GM23248 (cell line): Measurements from ENCODE around the gene GATD1. TPM values are rescaled to one million over a fixed set of nuclear protein-coding genes. Genes with fewer than 3 reads are reported as not detected.

ENCODE experiments used
- DNase-seq: peaks from one replicate; pipeline ENCODE4 v3.0.0-alpha.2; 2015
- H2AFZ ChIP-seq: fragments of 200-600 bp; sonication (generic); 2 replicates; pipeline ENCODE4 v1.6.1; 2016; ENCODE audit warnings: antibody characterized with exemption
- H3F3A ChIP-seq: fragments of 200-600 bp; sonication (generic); 2 replicates; pipeline ENCODE4 v1.6.1; 2016; ENCODE audit warnings: mild to moderate bottlenecking, antibody characterized with exemption, mixed run types; ENCODE audit not compliant: insufficient read depth
- H3K27ac ChIP-seq: fragments of 200-600 bp; sonication (generic); 2 replicates; pipeline ENCODE4 v1.5.1; 2016; ENCODE audit warnings: mild to moderate bottlenecking
- H3K27me3 ChIP-seq: fragments of 200-600 bp; sonication (generic); replicated peaks from 2 replicates; pipeline ENCODE4 v1.6.1; 2016; ENCODE audit warnings: mild to moderate bottlenecking; ENCODE audit not compliant: insufficient read depth
- H3K36me3 ChIP-seq: fragments of 200-600 bp; sonication (generic); 2 replicates; pipeline ENCODE4 v1.6.1; 2016; ENCODE audit warnings: low read depth, mild to moderate bottlenecking
- H3K4me1 ChIP-seq: fragments of 200-600 bp; sonication (generic); 2 replicates; pipeline ENCODE4 v1.6.1; 2016; ENCODE audit warnings: mild to moderate bottlenecking; ENCODE audit not compliant: insufficient read depth
- H3K4me2 ChIP-seq: fragments of 200-600 bp; sonication (generic); one replicate; pipeline ENCODE4 v1.6.1; 2016; ENCODE audit warnings: mild to moderate bottlenecking; ENCODE audit not compliant: unreplicated experiment
- H3K4me3 ChIP-seq: fragments of 200-600 bp; sonication (generic); 2 replicates; pipeline ENCODE4 v1.5.1; 2016; ENCODE audit warnings: mild to moderate bottlenecking
- H3K79me2 ChIP-seq: fragments of 200-600 bp; sonication (generic); 2 replicates; pipeline ENCODE4 v1.6.1; 2016; ENCODE audit warnings: mild to moderate bottlenecking; ENCODE audit not compliant: insufficient read depth
- H3K9ac ChIP-seq: fragments of 200-600 bp; sonication (generic); 2 replicates; pipeline ENCODE4 v1.6.1; 2016; ENCODE audit warnings: mild to moderate bottlenecking
- H3K9me2 ChIP-seq: fragments of 200-600 bp; sonication (generic); 2 replicates; pipeline ENCODE4 v1.6.1; 2016; ENCODE audit warnings: mixed run types, mild to moderate bottlenecking, moderate library complexity; ENCODE audit not compliant: insufficient read depth
- H3K9me3 ChIP-seq: fragments of 200-600 bp; sonication (generic); one replicate; pipeline ENCODE4 v1.6.1; 2017; ENCODE audit warnings: low read depth
- H4K20me1 ChIP-seq: fragments of 200-600 bp; sonication (generic); 2 replicates; pipeline ENCODE4 v1.6.0; 2016; ENCODE audit not compliant: insufficient read depth
- EZH2 ChIP-seq: fragments of 200-600 bp; sonication (generic); IDR thresholded peaks from 2 replicates; pipeline ENCODE4 v1.6.1; 2018; ENCODE audit warnings: antibody characterized with exemption, mild to moderate bottlenecking; ENCODE audit not compliant: insufficient read depth, poor library complexity, severe bottlenecking
- EZH2phosphoT487 ChIP-seq: fragments of 200-600 bp; sonication (generic); IDR thresholded peaks from 2 replicates; pipeline ENCODE4 v1.6.1; 2018; ENCODE audit warnings: antibody characterized with exemption, moderate library complexity, mild to moderate bottlenecking, low read depth; ENCODE audit not compliant: insufficient read depth
- WGBS, 2 experiments: methylation state at CpG; one replicate each; pipeline ENCODE4 v1.1.6; 2015 to 2017; ENCODE audit warnings: low lambda C conversion rate in 2 of 2, low coverage in 1 of 2; ENCODE audit errors: missing lambda C conversion rate in 2 of 2; 5-methylcytosine and 5-hydroxymethylcytosine counted together
- in situ Hi-C: fragments of 300-500 bp; cut with MboI; formaldehyde crosslinking; loops from 2 replicates; pipeline ENCODE4 v1.15.0; 2020
- polyA plus RNA-seq: library from polyadenylated mRNA; unstranded; fragments of >200 nt; fragmentation: Nextera tagmentation; extraction: Ambion mirVana; gene quantifications from 2 replicates; pipeline ENCODE4 v1.2.1, GENCODE V29; 2016
- total RNA-seq: library from RNA; depleted of rRNA; stranded (reverse); fragments of >200 nt; shearing (Covaris generic); gene quantifications from 2 replicates; pipeline ENCODE4 v1.2.3, GENCODE V29; 2014

The GATD1 gene
- total and polyA plus RNA-seq, 2 experiments from 2014 or later: 27.0 to 45.0 TPM

- Histone ChIP-seq H3K9me3 (no peaks in the 10 kb centered on the region), H3K4me2 (no peak overlapping the region), H3K9me2 (no peaks in the 10 kb centered on the region), H3K9ac (no peak overlapping the region), H4K20me1 (no peaks in the 10 kb centered on the region; the same call in 1 of the 2 replicates), H3K36me3 (peaks cover 40% of the 10 kb centered on the region), H3K4me3 (no peak overlapping the region), H3K4me1 (peaks cover 6% of the 10 kb centered on the region), H3K27me3 (no peaks in the 10 kb centered on the region), H3F3A (peaks cover 49% of the 10 kb centered on the region), H3K27ac (no peak overlapping the region), H2AFZ (no peak overlapping the region), H3K79me2 (peaks cover 13% of the 10 kb centered on the region)
- WGBS, 2 experiments: 64 to 69% methylated on average over 11 of the region's 11 CpGs
- TF ChIP-seq EZH2phosphoT487: no peak
- no peak for TF ChIP-seq EZH2
- in situ Hi-C loops: no loop called here
- no peak for DNase-seq
Measured at GRCh38 chr11:766106-766935, 11.0 kb downstream of the GATD1 start.

GRCh38 chr11:765802-766091, 11.5 kb downstream of the GATD1 start:
- H3K36me3 ChIP-seq: peaks cover 44% of the 10 kb centered on the region
- no peak overlapping the region for H2AFZ ChIP-seq
- H3K27me3 ChIP-seq: no peaks in the 10 kb centered on the region
- H3F3A ChIP-seq: peaks cover 51% of the 10 kb centered on the region
- peaks cover 8% of the 10 kb centered on the region for H3K79me2 ChIP-seq
- no peaks in the 10 kb centered on the region for H3K9me2 ChIP-seq
- in situ Hi-C loops: no loop called here
- H3K4me3 ChIP-seq: no peak overlapping the region
- H4K20me1 ChIP-seq: no peaks in the 10 kb centered on the region; the same call in 1 of the 2 replicates
- H3K4me1 ChIP-seq: peaks cover 6% of the 10 kb centered on the region
- H3K4me2 ChIP-seq: no peak overlapping the region
- WGBS, 2 experiments: 98 to 99% methylated on average over 8 of the region's 8 CpGs
- TF ChIP-seq EZH2phosphoT487 (no peak), EZH2 (no peak)
- H3K9ac ChIP-seq: no peak overlapping the region
- no peaks in the 10 kb centered on the region for H3K9me3 ChIP-seq
- no peak overlapping the region for H3K27ac ChIP-seq
- DNase-seq: no peak

- DNase-seq: peak; percentile 66
- no peaks in the 10 kb centered on the region for H3K9me3 ChIP-seq
Measured at GRCh38 chr11:765025-765801, 12.1 kb downstream of the GATD1 start.

GRCh38 chr11:764322-765024, 12.8 kb downstream of the GATD1 start:
- H3K79me2 ChIP-seq: no peaks in the 10 kb centered on the region; the same call in 1 of the 2 replicates
- H2AFZ ChIP-seq: no peak overlapping the region
- WGBS, 2 experiments: 75% methylated on average over 18 of the region's 18 CpGs
- no peak overlapping the region for H3K4me2 ChIP-seq
- H3K9me2 ChIP-seq: no peaks in the 10 kb centered on the region
- no peak overlapping the region for H3K27ac ChIP-seq
- H3K4me1 ChIP-seq: peaks cover 6% of the 10 kb centered on the region
- H4K20me1 ChIP-seq: no peaks in the 10 kb centered on the region; the same call in 1 of the 2 replicates
- H3K4me3 ChIP-seq: no peak overlapping the region
- no peak for DNase-seq
- peaks cover 56% of the 10 kb centered on the region for H3F3A ChIP-seq
- in situ Hi-C loops: no loop called here
- no peaks in the 10 kb centered on the region for H3K9me3 ChIP-seq
- no peak overlapping the region for H3K9ac ChIP-seq
- peaks cover 44% of the 10 kb centered on the region for H3K36me3 ChIP-seq
- no peak for TF ChIP-seq EZH2phosphoT487
- no peaks in the 10 kb centered on the region for H3K27me3 ChIP-seq

More at GRCh38 chr11:765025-765801, 12.1 kb downstream of the GATD1 start:
- Histone ChIP-seq H3K4me2 (no peak overlapping the region), H3K27me3 (no peaks in the 10 kb centered on the region), H3K4me1 (peaks cover 6% of the 10 kb centered on the region), H3K36me3 (peaks cover 45% of the 10 kb centered on the region), H3K9me2 (no peaks in the 10 kb centered on the region), H4K20me1 (no peaks in the 10 kb centered on the region; the same call in 1 of the 2 replicates), H3K4me3 (no peak overlapping the region), H3K27ac (no peak overlapping the region), H2AFZ (no peak overlapping the region), H3K79me2 (peaks cover 2% of the 10 kb centered on the region), H3K9ac (no peak overlapping the region), H3F3A (peaks cover 54% of the 10 kb centered on the region)
- WGBS, 2 experiments: 79 to 83% methylated on average over 18 of the region's 19 CpGs
- TF ChIP-seq EZH2phosphoT487 (no peak), EZH2 (no peak)
- in situ Hi-C loops: no loop called here
